Activated naive CD4-positive, alpha-beta T cell treated with anti-CD3 and anti-CD28 coated beads, Interleukin-2, amount 50 U/mL, for 72 hours (primary cell): ENCODE measurements around the gene PROSER1. TPM values are rescaled to one million over a fixed set of nuclear protein-coding genes. Genes with fewer than 3 reads are reported as not detected.
"Not testable (repeated sequence)": the region's sequence is repeated elsewhere in the genome, so short reads cannot be mapped to it uniquely, and the experiment has no call there.

Experiments
- ATAC-seq, 2 donors: fragments of 150-1000 bp; cut with Tn5 transposase; 2 replicates each; pipeline ENCODE4 v1.10.0; 2021; ENCODE audit warnings: mild to moderate bottlenecking in 2 of 2, moderate library complexity in 2 of 2
- DNase-seq, 2 donors: peaks; one replicate each; pipeline ENCODE4 v3.0.0; 2021 to 2022; ENCODE audit warnings: low spot score in 2 of 2
- H3K27ac Mint-ChIP-seq, 2 donors: one replicate each; pipeline ENCODE4 v1.8.0; 2022; ENCODE audit warnings: mild to moderate bottlenecking in 2 of 2, mixed read lengths in 2 of 2
- H3K36me3 Mint-ChIP-seq, 2 donors: one replicate each; pipeline ENCODE4 v1.8.0; 2022; ENCODE audit warnings: mixed read lengths in 2 of 2
- H3K9me3 Mint-ChIP-seq, 2 donors: one replicate each; pipeline ENCODE4 v1.8.0; 2022; ENCODE audit warnings: mixed read lengths in 2 of 2
- total RNA-seq, 2 donors: library from RNA; stranded (reverse); gene quantifications; one replicate each; pipeline ENCODE4 v1.2.3, GENCODE V29; 2022

PROSER1 gene
- total RNA-seq, 2 donors from 2014 or later: 58.0 to 68.6 TPM

GRCh38 chr13:39037410-39037879 is 444 bp downstream of the PROSER1 start:
- DNase-seq (no peak), ATAC-seq (peak; percentile 21 to 52)
- H3K36me3 Mint-ChIP-seq: peaks cover 29 to 30% of the 10 kb centered on the region in 2 donors
- H3K9me3 Mint-ChIP-seq: peaks cover 0 to 3% of the 10 kb centered on the region in 2 donors
- peak overlapping the region; percentile 89 to 95 for H3K27ac Mint-ChIP-seq

GRCh38 chr13:39036212-39036611 is 1.7 kb downstream of the PROSER1 start:
- DNase-seq: no peak
- no peak for ATAC-seq
- peak overlapping the region; percentile 89 to 95 for H3K27ac Mint-ChIP-seq
- H3K36me3 Mint-ChIP-seq: peaks cover 30 to 36% of the 10 kb centered on the region in 2 donors
- H3K9me3 Mint-ChIP-seq: peaks cover 0 to 3% of the 10 kb centered on the region in 2 donors

GRCh38 chr13:39035799-39036198 is 2.1 kb downstream of the PROSER1 start:
- ATAC-seq (no peak), DNase-seq (no peak)
- Mint-ChIP-seq H3K9me3 (peaks cover 0 to 2% of the 10 kb centered on the region in 2 donors), H3K36me3 (peaks cover 29 to 32% of the 10 kb centered on the region in 2 donors), H3K27ac (peak overlapping the region; percentile 47 to 95)

DNA sequence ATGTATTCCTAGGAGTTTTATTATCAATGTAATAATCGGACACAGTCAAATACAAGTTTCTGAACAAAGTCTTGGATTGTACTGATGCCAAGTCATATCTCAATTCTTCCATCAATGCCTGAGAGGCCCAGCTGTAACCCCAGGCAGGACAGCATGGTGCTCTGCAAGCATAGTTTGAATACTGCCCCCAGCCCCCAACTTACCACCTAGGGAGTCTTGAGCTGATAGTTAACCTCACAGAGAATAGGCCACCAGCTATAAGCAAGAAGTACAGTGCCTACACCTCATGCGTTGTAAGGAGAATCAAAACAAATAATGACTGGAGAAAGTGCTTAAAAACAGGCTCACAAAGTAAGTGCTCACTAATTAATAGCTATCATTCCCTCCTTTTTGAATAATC is 2.7 kb downstream of the PROSER1 start:
- Mint-ChIP-seq H3K27ac (peak overlapping the region; percentile 32 to 95), H3K36me3 (peaks cover 27 to 29% of the 10 kb centered on the region in 2 donors), H3K9me3 (no peaks in the 10 kb centered on the region)
- ATAC-seq (no peak), DNase-seq (no peak)

- H3K27ac Mint-ChIP-seq: no peak overlapping the region
- no peaks in the 10 kb centered on the region for H3K9me3 Mint-ChIP-seq
- no peak for ATAC-seq
These were observed 3.8 kb downstream of the PROSER1 start for GRCh38 chr13:39034085-39034484.

GRCh38 chr13:39032150-39032549 is 5.7 kb downstream of the PROSER1 start:
- ATAC-seq (no peak), DNase-seq (no peak)
- Mint-ChIP-seq H3K9me3 (no peaks in the 10 kb centered on the region), H3K36me3 (peaks cover 18 to 32% of the 10 kb centered on the region in 2 donors), H3K27ac (no peak overlapping the region)

More at GRCh38 chr13:39034085-39034484, 3.8 kb downstream of the PROSER1 start:
- DNase-seq: no peak
- peaks cover 27 to 29% of the 10 kb centered on the region in 2 donors for H3K36me3 Mint-ChIP-seq

- DNase-seq (no peak), ATAC-seq (no peak)
- Mint-ChIP-seq H3K27ac (no peak overlapping the region), H3K9me3 (no peaks in the 10 kb centered on the region), H3K36me3 (peaks cover 23 to 31% of the 10 kb centered on the region in 2 donors)
These were observed 12.5 kb downstream of the PROSER1 start for GRCh38 chr13:39025433-39025839.

DNA sequence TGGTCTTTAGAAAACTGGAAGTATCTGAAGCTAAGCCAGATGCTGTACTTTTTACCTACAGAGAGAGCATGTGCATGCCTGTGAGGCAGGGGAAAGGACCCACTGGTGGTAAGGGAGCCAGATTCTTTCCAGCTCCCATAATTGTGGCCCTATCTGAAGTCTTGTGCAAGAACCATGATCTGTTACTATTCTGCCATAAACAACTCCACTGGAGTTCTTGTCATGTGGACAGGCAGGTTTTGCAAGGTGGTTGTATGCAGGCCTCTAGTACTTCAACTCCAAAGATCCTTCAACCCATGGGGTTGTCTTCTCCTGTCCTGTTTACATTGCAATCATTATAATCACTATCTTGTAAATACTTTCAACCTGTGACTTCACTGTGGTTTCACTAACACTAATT is 14.1 kb downstream of the PROSER1 start:
- Mint-ChIP-seq H3K9me3 (no peaks in the 10 kb centered on the region), H3K27ac (no peak overlapping the region), H3K36me3 (peaks cover 23 to 31% of the 10 kb centered on the region in 2 donors)
- ATAC-seq (no peak), DNase-seq (no peak)

GRCh38 chr13:39023316-39023715 is 14.6 kb downstream of the PROSER1 start:
- peaks cover 23 to 31% of the 10 kb centered on the region in 2 donors for H3K36me3 Mint-ChIP-seq
- H3K27ac Mint-ChIP-seq: no peak overlapping the region
- no peak for DNase-seq
- no peaks in the 10 kb centered on the region for H3K9me3 Mint-ChIP-seq
- no peak for ATAC-seq

DNA sequence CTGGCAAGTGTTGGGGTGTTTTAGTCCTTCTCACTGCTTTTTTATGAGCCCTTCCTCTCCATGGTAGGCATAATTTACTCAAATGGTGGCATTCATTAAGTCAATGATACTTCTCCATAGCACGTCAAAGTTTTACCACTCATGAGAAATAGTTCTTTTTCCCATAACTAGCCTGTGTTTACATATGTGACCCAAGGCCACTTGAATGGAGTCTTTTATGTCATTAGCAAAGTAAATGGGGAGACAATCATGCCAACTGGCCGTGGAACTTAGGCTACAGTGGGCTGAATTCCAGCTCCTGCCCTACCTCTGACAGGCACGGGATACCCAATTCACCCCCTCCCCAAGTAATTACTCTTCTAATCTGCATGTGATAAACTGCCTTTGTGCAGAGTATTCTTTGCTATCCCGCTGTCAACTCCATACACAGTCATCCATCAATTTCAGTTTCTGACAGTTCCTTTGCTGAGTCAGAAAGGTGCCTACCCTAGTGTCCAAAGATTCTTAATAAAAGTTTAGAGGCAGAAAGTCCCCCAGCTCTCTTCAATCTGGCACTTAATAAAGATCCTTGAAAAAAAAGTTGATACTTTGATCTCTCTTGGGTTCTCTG is 16.9 kb downstream of the PROSER1 start:
- Mint-ChIP-seq H3K9me3 (no peaks in the 10 kb centered on the region), H3K36me3 (peaks cover 23 to 26% of the 10 kb centered on the region in 2 donors), H3K27ac (no peak overlapping the region)
- ATAC-seq (no peak), DNase-seq (no peak)

DNA sequence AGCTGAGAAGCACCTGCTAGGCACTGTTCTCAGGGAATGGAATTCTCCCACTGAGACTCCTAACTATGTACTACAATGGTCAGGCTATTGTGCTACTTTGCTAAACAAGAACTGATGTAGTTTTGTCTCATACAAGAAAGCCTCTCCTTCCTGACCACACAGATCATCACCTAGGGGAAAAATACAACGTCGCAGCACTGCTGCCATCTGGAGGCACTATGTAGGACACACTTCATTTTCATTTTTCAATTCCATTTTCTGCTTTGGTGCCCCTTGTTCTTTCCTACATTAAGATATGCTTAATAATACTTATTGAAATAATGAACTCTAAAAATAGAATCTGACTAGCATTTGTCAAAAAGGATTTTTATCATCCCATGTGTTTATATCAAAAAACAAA is 21.1 kb downstream of the PROSER1 start:
- Mint-ChIP-seq H3K9me3 (no peaks in the 10 kb centered on the region), H3K36me3 (peaks cover 35 to 38% of the 10 kb centered on the region in 2 donors), H3K27ac (no peak overlapping the region)
- DNase-seq: peak in 1 of 2 donors; percentile 11
- ATAC-seq: peak; percentile 28 to 68

- DNase-seq: no peak
- Mint-ChIP-seq H3K36me3 (peaks cover 35 to 37% of the 10 kb centered on the region in 2 donors), H3K27ac (no peak overlapping the region), H3K9me3 (no peaks in the 10 kb centered on the region)
- peak; percentile 61 to 91 for ATAC-seq
These were observed 21.8 kb downstream of the PROSER1 start for GRCh38 chr13:39016087-39016486.

DNA sequence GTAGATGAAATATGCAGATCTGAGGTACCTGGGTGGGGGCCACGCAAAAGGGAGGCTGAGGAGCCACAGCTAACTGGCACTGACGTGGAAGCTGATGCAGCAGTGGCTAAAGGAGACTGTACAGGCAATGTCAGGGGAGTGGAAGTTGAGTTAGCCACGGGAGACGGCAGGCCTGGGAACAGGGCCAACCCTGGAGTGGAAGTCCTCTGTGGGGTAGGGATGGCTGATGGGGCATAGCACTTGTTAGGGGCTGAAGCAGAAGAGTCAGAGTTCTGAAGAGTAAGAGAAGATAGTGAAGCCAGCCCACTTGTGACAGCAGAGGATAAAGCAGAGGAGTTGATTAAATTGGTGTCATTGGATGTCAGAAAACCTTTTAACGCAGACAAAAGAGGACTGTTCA is 24.4 kb downstream of the PROSER1 start:
- no peak for DNase-seq
- no peak for ATAC-seq
- Mint-ChIP-seq H3K9me3 (no peaks in the 10 kb centered on the region), H3K36me3 (peaks cover 46 to 57% of the 10 kb centered on the region in 2 donors), H3K27ac (peak overlapping the region in 1 of 2 donors; percentile 14)

DNA sequence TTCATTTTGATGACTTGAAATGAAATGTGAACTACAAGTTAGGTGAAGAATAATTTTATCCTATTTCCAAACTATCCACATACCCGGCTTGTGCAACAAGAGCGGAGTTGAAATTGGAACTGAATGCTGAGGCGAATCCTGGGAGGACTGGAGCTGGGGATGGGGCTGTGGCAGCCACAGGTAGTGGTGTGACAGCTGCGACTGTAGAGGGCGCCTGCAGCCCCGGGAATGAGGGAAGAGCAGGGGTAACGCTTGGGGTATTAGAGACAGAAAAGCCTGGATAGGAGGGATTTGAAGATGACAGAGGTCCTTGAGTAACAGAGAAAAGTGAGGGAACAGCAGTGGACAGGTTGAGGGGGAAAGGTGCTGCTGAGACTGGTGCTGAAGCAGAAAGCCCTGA is 25.3 kb downstream of the PROSER1 start:
- H3K27ac Mint-ChIP-seq: peak overlapping the region in 1 of 2 donors; percentile 14
- ATAC-seq (no peak), DNase-seq (no peak)
- peaks cover 0 to 4% of the 10 kb centered on the region in 2 donors for H3K9me3 Mint-ChIP-seq
- peaks cover 52 to 66% of the 10 kb centered on the region in 2 donors for H3K36me3 Mint-ChIP-seq

GRCh38 chr13:39006371-39007111 is 31.3 kb downstream of the PROSER1 start:
- not testable (repeated sequence) for DNase-seq, ATAC-seq, H3K27ac Mint-ChIP-seq, H3K9me3 Mint-ChIP-seq
- peaks cover 30 to 38% of the 10 kb centered on the region in 2 donors for H3K36me3 Mint-ChIP-seq

- ATAC-seq: no peak
- no peak overlapping the region for H3K27ac Mint-ChIP-seq
- DNase-seq: no peak
These were observed 39.1 kb downstream of the PROSER1 start for GRCh38 chr13:38998739-38999138.

DNA sequence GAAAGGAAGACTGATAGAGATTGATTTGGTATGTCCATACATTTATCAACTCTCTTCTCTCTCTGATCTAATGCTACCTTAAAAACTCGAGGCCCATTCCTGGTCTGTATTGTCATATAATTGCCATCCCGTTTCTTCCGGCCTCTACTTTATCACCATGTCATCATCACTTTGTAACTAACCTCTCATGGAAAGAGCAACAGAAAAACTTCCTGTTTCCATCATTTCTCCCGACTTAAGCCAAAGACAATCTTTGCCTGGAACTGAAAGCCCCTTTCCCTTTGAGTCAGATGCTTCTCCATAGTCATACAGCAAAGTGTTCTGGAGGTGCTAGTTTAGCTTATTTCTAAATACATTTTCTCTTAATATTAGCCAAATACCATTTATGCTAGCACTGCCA is 44.5 kb downstream of the PROSER1 start:
- DNase-seq: no peak
- Mint-ChIP-seq H3K9me3 (no peaks in the 10 kb centered on the region), H3K27ac (no peak overlapping the region), H3K36me3 (no peaks in the 10 kb centered on the region)
- ATAC-seq: no peak

More at GRCh38 chr13:38998739-38999138, 39.1 kb downstream of the PROSER1 start:
- H3K36me3 Mint-ChIP-seq: no peaks in the 10 kb centered on the region
- no peaks in the 10 kb centered on the region for H3K9me3 Mint-ChIP-seq
